Measurements from ENCODE around the gene GPATCH3. TPM values are rescaled to one million over a fixed set of nuclear protein-coding genes. Genes with fewer than 3 reads are reported as not detected.

The GPATCH3 gene
- total RNA-seq, 2 donors from 2014 or later = 19.6 to 21.2 TPM

- no peaks in the 10 kb centered on the region for H3K27me3 Mint-ChIP-seq
- H3K27ac Mint-ChIP-seq = peak overlapping the region; percentile 78 to 88
- H3K4me1 Mint-ChIP-seq (ENCODE audit: low read depth in 2 of 2) = peaks cover 20 to 24% of the 10 kb centered on the region in 2 donors
- H3K4me3 Mint-ChIP-seq = peak overlapping the region; percentile 90
- H3K36me3 Mint-ChIP-seq = no peaks in the 10 kb centered on the region
- peak; percentile 97 for DNase-seq (ENCODE audit: low spot score)
- H3K9me3 Mint-ChIP-seq = no peaks in the 10 kb centered on the region
- ATAC-seq = peak; percentile 98 to 99
These were observed 35.4 kb downstream of the GPATCH3 start for GRCh38 chr1:26864610-26865480.

- Mint-ChIP-seq H3K27me3 (no peaks in the 10 kb centered on the region), H3K27ac (peak overlapping the region in 1 of 2 donors; percentile 12), H3K9me3 (no peaks in the 10 kb centered on the region), H3K4me3 (peak overlapping the region; percentile 90), H3K4me1 (ENCODE audit: low read depth in 2 of 2) (peaks cover 20 to 24% of the 10 kb centered on the region in 2 donors), H3K36me3 (no peaks in the 10 kb centered on the region)
- ATAC-seq (no peak), DNase-seq (ENCODE audit: low spot score) (no peak)
These were observed 36.6 kb downstream of the GPATCH3 start for GRCh38 chr1:26863685-26864077.

- H3K9me3 Mint-ChIP-seq = no peaks in the 10 kb centered on the region
- H3K36me3 Mint-ChIP-seq = no peaks in the 10 kb centered on the region
- peak within 1 kb of the TSS; percentile 90 for H3K4me3 Mint-ChIP-seq
- H3K4me1 Mint-ChIP-seq (ENCODE audit: low read depth in 2 of 2) = peaks cover 20 to 24% of the 10 kb centered on the region in 2 donors
- H3K27ac Mint-ChIP-seq = peak within 1 kb of the TSS; percentile 12 to 39
- DNase-seq (ENCODE audit: low spot score) (no peak), ATAC-seq (no peak)
- no peaks in the 10 kb centered on the region for H3K27me3 Mint-ChIP-seq
These were observed 37.2 kb downstream of the GPATCH3 start, which contains the start of gene SFN for GRCh38 chr1:26862781-26863684. TSS of gene SFN (plus strand) at chr1:26863149. CDS start at chr1:26863213, 64 bp downstream.

- Mint-ChIP-seq H3K36me3 (no peaks in the 10 kb centered on the region), H3K27me3 (no peaks in the 10 kb centered on the region), H3K9me3 (no peaks in the 10 kb centered on the region), H3K4me3 (peak overlapping the region; percentile 26), H3K27ac (peak overlapping the region; percentile 12 to 39), H3K4me1 (ENCODE audit: low read depth in 2 of 2) (peaks cover 20 to 24% of the 10 kb centered on the region in 2 donors)
- no peak for ATAC-seq
- no peak for DNase-seq (ENCODE audit: low spot score)
These were observed 38.3 kb downstream of the GPATCH3 start for GRCh38 chr1:26861889-26862378.

GRCh38 chr1:26861286-26861701 is 39.0 kb downstream of the GPATCH3 start:
- Mint-ChIP-seq H3K4me3 (no peak overlapping the region), H3K4me1 (ENCODE audit: low read depth in 2 of 2) (peaks cover 20 to 24% of the 10 kb centered on the region in 2 donors), H3K36me3 (no peaks in the 10 kb centered on the region), H3K27ac (no peak overlapping the region), H3K27me3 (no peaks in the 10 kb centered on the region), H3K9me3 (no peaks in the 10 kb centered on the region)
- DNase-seq (ENCODE audit: low spot score) (no peak), ATAC-seq (no peak)

- peaks cover 13 to 15% of the 10 kb centered on the region in 2 donors for H3K4me1 Mint-ChIP-seq (ENCODE audit: low read depth in 2 of 2)
- H3K9me3 Mint-ChIP-seq = no peaks in the 10 kb centered on the region
- no peak for DNase-seq (ENCODE audit: low spot score)
- H3K36me3 Mint-ChIP-seq = no peaks in the 10 kb centered on the region
- no peak overlapping the region for H3K4me3 Mint-ChIP-seq
- H3K27me3 Mint-ChIP-seq = no peaks in the 10 kb centered on the region
- no peak for ATAC-seq
- no peak overlapping the region for H3K27ac Mint-ChIP-seq
These were observed 41.2 kb downstream of the GPATCH3 start for GRCh38 chr1:26858891-26859640.

GRCh38 chr1:26858160-26858559 is 42.1 kb downstream of the GPATCH3 start:
- no peaks in the 10 kb centered on the region for H3K9me3 Mint-ChIP-seq
- H3K27me3 Mint-ChIP-seq = no peaks in the 10 kb centered on the region
- ATAC-seq (no peak), DNase-seq (ENCODE audit: low spot score) (no peak)
- no peak overlapping the region for H3K27ac Mint-ChIP-seq
- H3K4me3 Mint-ChIP-seq = no peak overlapping the region
- no peaks in the 10 kb centered on the region for H3K36me3 Mint-ChIP-seq
- H3K4me1 Mint-ChIP-seq (ENCODE audit: low read depth in 2 of 2) = peaks cover 7 to 10% of the 10 kb centered on the region in 2 donors

- no peak overlapping the region for H3K27ac Mint-ChIP-seq
- peaks cover 5 to 7% of the 10 kb centered on the region in 2 donors for H3K4me1 Mint-ChIP-seq (ENCODE audit: low read depth in 2 of 2)
- no peaks in the 10 kb centered on the region for H3K36me3 Mint-ChIP-seq
- ATAC-seq (no peak), DNase-seq (ENCODE audit: low spot score) (no peak)
- no peak overlapping the region for H3K4me3 Mint-ChIP-seq
- no peaks in the 10 kb centered on the region for H3K9me3 Mint-ChIP-seq
- no peaks in the 10 kb centered on the region for H3K27me3 Mint-ChIP-seq
These were observed 42.7 kb downstream of the GPATCH3 start for GRCh38 chr1:26857473-26858060.

- peaks cover 7% of the 10 kb centered on the region for H3K36me3 Mint-ChIP-seq
- ATAC-seq (no peak), DNase-seq (ENCODE audit: low spot score) (no peak)
- no peak overlapping the region for H3K4me3 Mint-ChIP-seq
- no peaks in the 10 kb centered on the region for H3K9me3 Mint-ChIP-seq
- no peak overlapping the region for H3K27ac Mint-ChIP-seq
- peaks cover 0 to 2% of the 10 kb centered on the region in 2 donors for H3K4me1 Mint-ChIP-seq (ENCODE audit: low read depth in 2 of 2)
- H3K27me3 Mint-ChIP-seq = no peaks in the 10 kb centered on the region
These were observed 43.4 kb downstream of the GPATCH3 start for GRCh38 chr1:26856604-26857469.

GRCh38 chr1:26856181-26856580 is 44.1 kb downstream of the GPATCH3 start:
- no peak for DNase-seq (ENCODE audit: low spot score)
- peaks cover 0 to 2% of the 10 kb centered on the region in 2 donors for H3K4me1 Mint-ChIP-seq (ENCODE audit: low read depth in 2 of 2)
- no peaks in the 10 kb centered on the region for H3K9me3 Mint-ChIP-seq
- H3K36me3 Mint-ChIP-seq = peaks cover 11% of the 10 kb centered on the region
- no peak overlapping the region for H3K4me3 Mint-ChIP-seq
- ATAC-seq = no peak
- no peak overlapping the region for H3K27ac Mint-ChIP-seq
- H3K27me3 Mint-ChIP-seq = no peaks in the 10 kb centered on the region

- Mint-ChIP-seq H3K9me3 (no peaks in the 10 kb centered on the region), H3K36me3 (peaks cover 11% of the 10 kb centered on the region), H3K27me3 (no peaks in the 10 kb centered on the region), H3K27ac (no peak overlapping the region), H3K4me3 (no peak overlapping the region), H3K4me1 (ENCODE audit: low read depth in 2 of 2) (peaks cover 0 to 2% of the 10 kb centered on the region in 2 donors)
- no peak for ATAC-seq
- DNase-seq (ENCODE audit: low spot score) = no peak
These were observed 44.6 kb downstream of the GPATCH3 start for GRCh38 chr1:26855636-26856035.

- H3K36me3 Mint-ChIP-seq = peaks cover 11% of the 10 kb centered on the region
These were observed 45.4 kb downstream of the GPATCH3 start for GRCh38 chr1:26854906-26855305.

More at GRCh38 chr1:26854906-26855305, 45.4 kb downstream of the GPATCH3 start:
- Mint-ChIP-seq H3K4me1 (ENCODE audit: low read depth in 2 of 2) (peaks cover 0 to 2% of the 10 kb centered on the region in 2 donors), H3K27ac (no peak overlapping the region), H3K9me3 (no peaks in the 10 kb centered on the region), H3K4me3 (no peak overlapping the region), H3K27me3 (no peaks in the 10 kb centered on the region)
- ATAC-seq = no peak
- no peak for DNase-seq (ENCODE audit: low spot score)

All from natural killer cell treated with Interleukin-12 subunit alpha and Interleukin-12 subunit beta and Interleukin-15 and Interleukin-18, amount 100 ng/mL, for 72 hours (primary cell).